Endothelial cell of umbilical vein (primary cell): ENCODE data around the gene CLEC14A. TPM values are rescaled to one million over a fixed set of nuclear protein-coding genes. Genes with fewer than 3 reads are reported as not detected.

ENCODE experiments used
- BruUV-seq: library from RNA; stranded (reverse); fragments of 400-500 nt; replicated peaks from 2 replicates; lab custom pipeline; 2021; lab: Mats Ljungman, UMichigan
- CTCF ChIA-PET: fragments of 300-600, 350-600 bp; sonication (Branson Sonifier 250); formaldehyde crosslinking; loops from one replicate; lab custom pipeline; 2021; ENCODE audit warnings: antibody characterized with exemption, inconsistent platforms; lab: Charles Lee
- POLR2A ChIA-PET: fragments of 300-600, 350-600 bp; sonication (Branson Sonifier 250); formaldehyde crosslinking; loops from one replicate; lab custom pipeline; 2021; ENCODE audit warnings: antibody characterized with exemption, inconsistent platforms; lab: Charles Lee
- DNase-seq: peaks from one replicate; pipeline ENCODE4 v3.0.0-alpha.2; 2011; ENCODE audit warnings: low read depth, low spot score
- FAIRE-seq: peaks from 2 replicates; lab custom pipeline; 2011; peaks lifted over from hg19 to GRCh38; lab: Jason Lieb, UNC
- H2AFZ ChIP-seq: 2 replicates; pipeline ENCODE4 v1.6.0; 2012; ENCODE audit warnings: low read depth, low read length, control low read depth, inconsistent platforms
- H3K27ac ChIP-seq: 2 replicates; pipeline ENCODE4 v1.5.1; 2011; ENCODE audit warnings: low read depth, mild to moderate bottlenecking, control low read depth, low read length, moderate library complexity; ENCODE audit not compliant: insufficient read depth
- H3K27me3 ChIP-seq, 2 experiments: 2 replicates each; pipeline versions ENCODE4 v1.6.0 to v1.6.1; 2011; ENCODE audit warnings: low read length in 2 of 2, mixed read lengths in 1 of 2; ENCODE audit not compliant: control insufficient read depth in 2 of 2, insufficient read depth in 2 of 2
- H3K36me3 ChIP-seq, 2 experiments: 2 replicates in 1 of 2; 3 replicates in 1 of 2; pipeline ENCODE4 v1.5.1; 2011; ENCODE audit warnings: low read length in 2 of 2, mild to moderate bottlenecking in 1 of 2, moderate library complexity in 1 of 2; ENCODE audit not compliant: control insufficient read depth in 2 of 2, insufficient read depth in 2 of 2; ENCODE audit errors: extremely low read depth in 1 of 2
- H3K4me1 ChIP-seq: 3 replicates; pipeline ENCODE4 v1.5.1; 2011; ENCODE audit warnings: mild to moderate bottlenecking, low read length; ENCODE audit not compliant: control insufficient read depth, insufficient read depth; ENCODE audit errors: extremely low read depth
- H3K4me2 ChIP-seq: 2 replicates; pipeline ENCODE4 v1.6.1; 2011; ENCODE audit warnings: low read length, control low read depth, mixed read lengths; ENCODE audit not compliant: insufficient read depth
- H3K4me3 ChIP-seq, 3 experiments: fragments of 200-600 bp in 1 of 3; sonication (generic), shearing (Covaris generic) in 1 of 3; replicated peaks in 1 of 3; 2 replicates each; pipeline ENCODE4 v1.5.1; 2011 to 2016; ENCODE audit warnings: control low read depth in 3 of 3, low read length in 3 of 3, mild to moderate bottlenecking in 2 of 3, inconsistent platforms in 1 of 3, low read depth in 1 of 3, moderate library complexity in 1 of 3; ENCODE audit not compliant: insufficient read depth in 1 of 3
- H3K79me2 ChIP-seq: 2 replicates; pipeline ENCODE4 v1.6.0; 2012; ENCODE audit warnings: low read length, inconsistent platforms; ENCODE audit not compliant: control insufficient read depth, insufficient read depth
- H3K9ac ChIP-seq: replicated peaks from 2 replicates; pipeline ENCODE3; 2011; ENCODE audit warnings: low read length, control low read depth; ENCODE audit not compliant: insufficient read depth; ENCODE audit errors: extremely low read depth
- H3K9me1 ChIP-seq: replicated peaks from 3 replicates; pipeline ENCODE4 v1.6.0; 2011; ENCODE audit warnings: mild to moderate bottlenecking, low read length; ENCODE audit not compliant: control insufficient read depth, insufficient read depth; ENCODE audit errors: extremely low read depth
- H3K9me3 ChIP-seq: replicated peaks from 2 replicates; pipeline ENCODE4 v1.5.1; 2012; ENCODE audit warnings: low read length, inconsistent platforms; ENCODE audit not compliant: control insufficient read depth, insufficient read depth
- H4K20me1 ChIP-seq: replicated peaks from 2 replicates; pipeline ENCODE3; 2011; ENCODE audit warnings: mild to moderate bottlenecking, low read length; ENCODE audit not compliant: control insufficient read depth, insufficient read depth; ENCODE audit errors: extremely low read depth
- EZH2 ChIP-seq: IDR thresholded peaks from 2 replicates; pipeline ENCODE4 v1.6.1; 2012; ENCODE audit warnings: borderline replicate concordance, low read depth, mild to moderate bottlenecking, moderate library complexity, low read length, inconsistent platforms; ENCODE audit not compliant: severe bottlenecking
- FOS ChIP-seq: IDR thresholded peaks from 2 replicates; pipeline ENCODE4 v1.6.1; 2011; ENCODE audit warnings: mild to moderate bottlenecking, low read length, moderate library complexity, borderline replicate concordance; ENCODE audit not compliant: insufficient read depth
- GATA2 ChIP-seq: IDR thresholded peaks from 2 replicates; pipeline ENCODE4 v1.7.0; 2011; ENCODE audit warnings: low read depth, mild to moderate bottlenecking, moderate library complexity, mixed read lengths, low read length; ENCODE audit not compliant: insufficient read length, insufficient read depth
- JUN ChIP-seq: IDR thresholded peaks from 2 replicates; pipeline ENCODE4 v1.6.1; 2011; ENCODE audit warnings: borderline replicate concordance, low read depth; ENCODE audit not compliant: insufficient read length, insufficient read depth
- MAX ChIP-seq: IDR thresholded peaks from 2 replicates; pipeline ENCODE4 v1.6.1; 2011; ENCODE audit not compliant: insufficient read depth, insufficient read length
- MYC ChIP-seq: IDR thresholded peaks from one replicate; pipeline ENCODE4 v1.6.1; 2011; ENCODE audit warnings: mild to moderate bottlenecking, low read depth, low read length
- POLR2A ChIP-seq: IDR thresholded peaks from 2 replicates; pipeline ENCODE4 v1.6.1; 2012; ENCODE audit warnings: low read depth, mild to moderate bottlenecking, control low read depth, low read length
- POLR2AphosphoS5 ChIP-seq: IDR thresholded peaks from 2 replicates; pipeline ENCODE4 v1.6.1; 2012; ENCODE audit warnings: low read depth, mild to moderate bottlenecking, control low read depth, low read length, moderate library complexity; ENCODE audit not compliant: insufficient read depth
- dilution Hi-C: fragments of 300-500 bp; cut with MboI; formaldehyde crosslinking; loops from one replicate; pipeline ENCODE4 v1.15.0; 2019; ENCODE audit warnings: low sequenced_read_pairs; ENCODE audit not compliant: extremely low pct_ligation_motif_present
- intact Hi-C: fragments of 100-400 bp; cut with micrococcal nuclease; formaldehyde crosslinking; loops from one replicate; pipeline ENCODE4 v1.10.0; 2022
- polyA plus RNA-seq, 4 experiments: library from polyadenylated mRNA; depleted of rRNA in 3 of 4; stranded (reverse) in 3 of 4; unstranded in 1 of 4; fragments of >200 nt; gene quantifications; 2 replicates each; pipeline versions ENCODE4 v1.2.1 to v1.2.3, GENCODE V29; 2011 to 2012; ENCODE audit warnings: missing spikeins in 1 of 4
- total RNA-seq: library from RNA; stranded (reverse); gene quantifications from 2 replicates; pipeline ENCODE4 v1.2.3, GENCODE V29; 2021
- TF ChIP-seq, protein P1 (sequence below), 2 donors: IDR thresholded peaks; 1 replicate in 1 of 2; 2 replicates in 1 of 2; pipeline ENCODE4 v1.5.1; 2011; ENCODE audit warnings: low read length in 2 of 2, mild to moderate bottlenecking in 2 of 2, moderate library complexity in 2 of 2, control low read depth in 1 of 2, inconsistent platforms in 1 of 2, low read depth in 1 of 2; ENCODE audit not compliant: insufficient read depth in 1 of 2; ENCODE audit errors: extremely low read depth in 1 of 2

The CLEC14A gene
- total and polyA plus RNA-seq, 2 donors (not counting 3 experiments of a cell fraction or from before 2014, with no cell fraction given) = 396 to 562 TPM

DNA sequence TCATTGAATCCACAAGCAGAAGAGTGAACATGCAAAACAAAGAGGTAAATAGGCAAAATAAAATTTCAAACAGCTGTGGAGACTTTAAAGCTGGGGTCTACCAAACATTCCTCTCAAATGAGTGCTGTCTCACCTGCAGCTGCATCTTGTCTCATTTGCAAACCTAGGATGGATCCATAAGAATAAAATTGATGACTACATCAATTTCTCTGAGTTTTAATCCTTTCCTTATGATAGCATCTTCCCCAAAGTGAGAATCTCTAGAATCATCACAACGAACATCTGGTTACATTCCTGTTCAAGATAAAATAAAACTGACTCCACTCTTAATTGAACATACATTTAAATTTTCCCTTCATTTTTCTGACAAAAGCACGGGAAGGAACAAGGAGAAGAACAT, 29.9 kb downstream of the CLEC14A start:
- H3K27ac ChIP-seq = no peak overlapping the region
- H3K4me2 ChIP-seq = no peak overlapping the region
- H3K79me2 ChIP-seq = no peaks in the 10 kb centered on the region
- no peak for DNase-seq
- BruUV-seq = no TSS peak
- no peaks in the 10 kb centered on the region for H3K9me1 ChIP-seq
- intact Hi-C loops (no loop called here), dilution Hi-C loops (no loop called here)
- H3K36me3 ChIP-seq = no peaks in the 10 kb centered on the region
- no peak overlapping the region for H2AFZ ChIP-seq
- no peak overlapping the region for H3K4me3 ChIP-seq
- no peaks in the 10 kb centered on the region for H4K20me1 ChIP-seq
- no peaks in the 10 kb centered on the region for H3K27me3 ChIP-seq
- H3K4me1 ChIP-seq = no peaks in the 10 kb centered on the region
- no peak overlapping the region for H3K9ac ChIP-seq
- H3K9me3 ChIP-seq = no peaks in the 10 kb centered on the region
- ChIA-PET POLR2A (no interaction called here), CTCF (no interaction called here)
- TF ChIP-seq JUN (no peak), POLR2A (no peak), EZH2 (no peak), MAX (no peak), FOS (no peak), GATA2 (no peak), POLR2AphosphoS5 (no peak), MYC (no peak)
- TF ChIP-seq, protein P1, sequence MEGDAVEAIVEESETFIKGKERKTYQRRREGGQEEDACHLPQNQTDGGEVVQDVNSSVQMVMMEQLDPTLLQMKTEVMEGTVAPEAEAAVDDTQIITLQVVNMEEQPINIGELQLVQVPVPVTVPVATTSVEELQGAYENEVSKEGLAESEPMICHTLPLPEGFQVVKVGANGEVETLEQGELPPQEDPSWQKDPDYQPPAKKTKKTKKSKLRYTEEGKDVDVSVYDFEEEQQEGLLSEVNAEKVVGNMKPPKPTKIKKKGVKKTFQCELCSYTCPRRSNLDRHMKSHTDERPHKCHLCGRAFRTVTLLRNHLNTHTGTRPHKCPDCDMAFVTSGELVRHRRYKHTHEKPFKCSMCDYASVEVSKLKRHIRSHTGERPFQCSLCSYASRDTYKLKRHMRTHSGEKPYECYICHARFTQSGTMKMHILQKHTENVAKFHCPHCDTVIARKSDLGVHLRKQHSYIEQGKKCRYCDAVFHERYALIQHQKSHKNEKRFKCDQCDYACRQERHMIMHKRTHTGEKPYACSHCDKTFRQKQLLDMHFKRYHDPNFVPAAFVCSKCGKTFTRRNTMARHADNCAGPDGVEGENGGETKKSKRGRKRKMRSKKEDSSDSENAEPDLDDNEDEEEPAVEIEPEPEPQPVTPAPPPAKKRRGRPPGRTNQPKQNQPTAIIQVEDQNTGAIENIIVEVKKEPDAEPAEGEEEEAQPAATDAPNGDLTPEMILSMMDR (IDR thresholded peaks at IDR 0.05; ENCODE audit: extremely low read depth in 1 of 2, insufficient read depth in 1 of 2, low read depth in 1 of 2, low read length in 2 of 2) = no peak
- no peak for FAIRE-seq
